SJCRH30 (cell line): ENCODE data around the gene NUBPL. TPM values are rescaled to one million over a fixed set of nuclear protein-coding genes. Genes with fewer than 3 reads are reported as not detected.
A peak's percentile ranks its signal among the peaks of the same experiment; 100 is the strongest.

Source experiments
- DNase-seq, 2 experiments: peaks; one replicate each; pipeline ENCODE4 v3.0.0-alpha.2; 2015 to 2020
- H3K27ac ChIP-seq: fragments of 250-450 bp; sonication (Bioruptor Pico); 2 replicates; pipeline ENCODE4 v1.5.1; 2020; ENCODE audit warnings: mild to moderate bottlenecking, moderate library complexity
- H3K27me3 ChIP-seq: fragments of 250-450 bp; sonication (Bioruptor Pico); 2 replicates; pipeline ENCODE4 v1.5.1; 2020; ENCODE audit warnings: mild to moderate bottlenecking, moderate library complexity
- H3K36me3 ChIP-seq: fragments of 250-450 bp; sonication (Bioruptor Pico); 2 replicates; pipeline ENCODE4 v1.5.1; 2020; ENCODE audit warnings: mild to moderate bottlenecking, moderate library complexity
- H3K4me1 ChIP-seq: fragments of 250-450 bp; sonication (Bioruptor Pico); 2 replicates; pipeline ENCODE4 v1.5.1; 2020; ENCODE audit warnings: mild to moderate bottlenecking, moderate library complexity
- H3K4me3 ChIP-seq: fragments of 250-450 bp; sonication (Bioruptor Pico); 2 replicates; pipeline ENCODE4 v1.5.1; 2020; ENCODE audit warnings: mild to moderate bottlenecking, moderate library complexity
- H3K9me3 ChIP-seq: fragments of 250-450 bp; sonication (Bioruptor Pico); replicated peaks from 2 replicates; pipeline ENCODE4 v1.5.1; 2020; ENCODE audit warnings: mild to moderate bottlenecking, moderate library complexity
- total RNA-seq: library from RNA; depleted of rRNA; stranded (reverse); fragments of >200 nt; shearing (Covaris generic); gene quantifications from 2 replicates; pipeline ENCODE4 v1.2.3, GENCODE V29; 2014

NUBPL gene
- total RNA-seq, 1 experiment from 2014 or later: 13.6 TPM

DNA sequence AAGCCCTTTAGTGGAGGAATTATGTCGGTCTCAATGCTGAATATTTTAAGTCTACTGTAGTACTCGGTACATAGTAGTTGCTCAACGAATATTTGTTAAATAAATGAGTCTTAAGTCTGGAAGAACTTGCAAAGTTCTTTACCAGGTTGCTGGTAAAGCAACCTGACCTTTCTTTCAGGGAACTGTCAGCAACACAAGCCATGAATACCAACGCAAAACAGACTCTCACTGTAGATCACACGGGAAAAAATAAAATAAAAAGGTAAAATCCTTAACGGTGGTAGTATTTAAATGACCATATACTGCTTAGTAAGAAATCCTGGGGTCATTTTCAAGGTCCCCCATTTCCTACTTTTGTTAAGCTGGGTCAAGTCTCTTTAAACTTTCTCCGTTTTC, 447 bp upstream of the NUBPL start:
- no peak for DNase-seq
- H3K27ac ChIP-seq: peak overlapping the region; percentile 77

DNA sequence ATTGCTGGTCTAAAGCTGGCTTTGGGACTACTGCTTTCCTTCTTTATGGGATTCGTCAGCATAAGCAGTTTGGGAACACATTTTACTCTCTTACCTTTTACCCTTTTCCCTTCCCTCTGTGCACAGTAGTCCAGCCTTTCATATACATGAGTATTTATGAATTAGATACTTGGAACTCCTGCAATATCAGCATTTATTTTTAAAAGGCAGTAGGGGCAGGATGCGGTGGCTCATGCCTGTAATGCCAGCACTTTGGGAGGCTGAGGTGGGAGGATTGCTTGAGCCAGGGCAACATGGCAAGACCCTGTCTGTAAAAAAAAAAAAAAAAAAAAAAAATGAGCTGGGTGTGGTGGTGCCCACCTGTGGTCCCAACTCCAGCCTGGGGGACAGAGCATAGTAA, 3.0 kb downstream of the NUBPL start:
- no peak for DNase-seq
- Histone ChIP-seq H3K27me3 (no peaks in the 10 kb centered on the region), H3K36me3 (0 out of 2 replicates have a peak, but pooled peaks cover 5% of the 10 kb centered on the region), H3K27ac (no peak overlapping the region), H3K9me3 (no peaks in the 10 kb centered on the region), H3K4me3 (no peak overlapping the region), H3K4me1 (no peaks in the 10 kb centered on the region)

More for the DNA sequence above, 447 bp upstream of the NUBPL start:
- Histone ChIP-seq H3K36me3 (no peaks in the 10 kb centered on the region), H3K27me3 (no peaks in the 10 kb centered on the region), H3K4me3 (peak overlapping the region; percentile 77), H3K4me1 (no peaks in the 10 kb centered on the region), H3K9me3 (no peaks in the 10 kb centered on the region)

DNA sequence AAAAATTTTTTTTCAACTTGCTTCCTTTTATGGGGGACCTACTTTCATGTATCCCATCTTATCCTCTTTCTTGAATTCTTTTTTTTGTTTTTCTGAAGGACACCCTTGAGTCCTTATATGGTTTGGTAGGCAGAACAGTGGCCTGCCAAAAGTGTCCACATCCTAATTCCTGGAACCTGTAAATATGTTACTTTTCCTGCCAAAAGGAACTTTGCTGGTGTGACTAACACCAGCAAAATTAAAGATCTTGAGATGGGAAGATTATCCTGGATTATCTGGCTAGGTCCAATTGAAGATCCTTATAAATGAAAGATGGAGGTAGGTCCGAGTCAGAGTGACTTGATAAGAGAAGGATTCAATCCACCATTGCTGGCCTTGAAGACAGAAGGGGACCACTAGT, 5.3 kb downstream of the NUBPL start:
- H3K27ac ChIP-seq: no peak overlapping the region
- 0 out of 2 replicates have a peak, but pooled peaks cover 5% of the 10 kb centered on the region for H3K36me3 ChIP-seq
- no peak for DNase-seq
- H3K27me3 ChIP-seq: no peaks in the 10 kb centered on the region
- H3K9me3 ChIP-seq: no peaks in the 10 kb centered on the region
- H3K4me1 ChIP-seq: no peaks in the 10 kb centered on the region
- no peak overlapping the region for H3K4me3 ChIP-seq

DNA sequence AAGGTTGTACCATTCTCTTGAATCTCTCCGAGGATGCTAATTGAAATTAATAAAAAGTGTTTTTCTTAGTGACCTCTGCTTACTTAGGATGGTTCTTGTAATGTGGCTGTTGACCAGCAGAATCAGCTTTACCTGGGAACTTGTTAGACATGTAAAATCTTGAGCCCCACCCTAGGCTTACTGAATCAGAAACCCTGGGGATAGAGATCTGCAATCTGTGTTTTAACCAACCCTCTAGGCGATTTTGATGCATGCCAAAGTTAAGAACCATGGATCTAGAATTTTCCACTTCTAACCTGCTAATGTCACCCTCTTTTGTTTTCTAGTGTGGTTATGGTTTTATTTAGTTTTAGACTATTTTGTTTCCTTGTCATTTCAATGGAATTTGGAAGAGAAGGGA, 6.5 kb downstream of the NUBPL start:
- Histone ChIP-seq H3K9me3 (no peaks in the 10 kb centered on the region), H3K27me3 (no peaks in the 10 kb centered on the region), H3K4me3 (no peak overlapping the region), H3K36me3 (0 out of 2 replicates have a peak, but pooled peaks cover 5% of the 10 kb centered on the region), H3K4me1 (no peaks in the 10 kb centered on the region), H3K27ac (no peak overlapping the region)
- no peak for DNase-seq

DNA sequence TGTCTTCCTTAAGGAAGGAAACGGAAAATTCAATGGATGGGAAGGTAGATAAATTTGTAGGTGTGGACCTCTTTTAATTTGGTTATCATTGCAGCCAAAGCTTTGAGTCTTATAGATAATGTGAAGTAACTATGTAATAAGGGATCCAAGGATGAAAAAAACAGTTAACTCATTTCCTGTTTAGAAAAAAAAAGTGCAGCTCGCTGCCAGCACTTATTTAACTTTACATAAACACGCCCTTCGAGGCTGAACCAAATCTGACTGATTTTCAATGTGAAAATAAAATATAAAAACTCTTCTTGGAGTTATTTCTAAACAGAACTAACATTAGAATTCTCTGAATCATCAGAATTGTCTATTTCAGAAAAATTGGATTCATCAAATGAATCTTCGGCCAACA, 7.0 kb downstream of the NUBPL start:
- Histone ChIP-seq H3K27me3 (no peaks in the 10 kb centered on the region), H3K36me3 (0 out of 2 replicates have a peak, but pooled peaks cover 5% of the 10 kb centered on the region), H3K4me3 (no peak overlapping the region), H3K4me1 (no peaks in the 10 kb centered on the region), H3K9me3 (no peaks in the 10 kb centered on the region), H3K27ac (no peak overlapping the region)
- DNase-seq: no peak

DNA sequence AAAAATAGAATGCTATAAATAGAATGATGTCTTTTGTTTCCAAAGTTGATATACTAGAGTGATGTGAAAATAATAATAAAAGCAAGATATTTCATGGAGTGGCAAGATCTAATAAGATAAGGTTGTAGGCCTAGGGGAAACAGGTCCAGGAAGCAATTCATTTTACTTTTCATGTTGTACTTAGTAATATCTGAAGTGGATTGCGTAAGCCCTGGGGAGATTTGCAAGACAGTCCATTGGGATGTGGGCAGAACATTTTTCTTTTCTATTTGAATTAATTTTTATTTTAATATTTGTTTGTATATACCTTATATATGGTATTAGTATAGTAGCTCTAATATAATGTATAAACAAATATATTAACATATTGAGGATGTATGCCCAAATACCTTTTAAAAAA, 7.5 kb downstream of the NUBPL start:
- Histone ChIP-seq H3K27me3 (no peaks in the 10 kb centered on the region), H3K27ac (no peak overlapping the region)

DNA sequence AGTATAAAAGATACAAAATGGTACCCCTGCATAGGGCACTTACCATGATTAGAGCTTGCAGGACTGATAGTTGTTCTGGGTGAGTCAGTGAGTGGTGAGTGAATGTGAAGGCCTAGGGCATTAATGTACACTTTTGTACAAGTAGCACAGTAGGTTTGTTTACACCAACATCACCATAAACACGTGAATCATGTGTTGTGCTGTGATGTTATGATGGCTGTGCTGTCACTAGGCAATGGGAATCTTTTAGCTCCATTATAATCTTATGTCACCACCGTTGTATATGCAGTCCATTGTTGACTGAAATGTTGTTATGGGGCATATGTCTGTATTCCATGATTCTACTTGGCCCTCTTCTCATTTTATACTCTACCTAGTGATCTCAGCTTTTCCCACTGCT, 11.8 kb downstream of the NUBPL start:
- no peaks in the 10 kb centered on the region for H3K9me3 ChIP-seq
- H3K27me3 ChIP-seq: no peaks in the 10 kb centered on the region
- DNase-seq: no peak
- H3K36me3 ChIP-seq: 0 out of 2 replicates have a peak, but pooled peaks cover 4% of the 10 kb centered on the region
- H3K4me1 ChIP-seq: no peaks in the 10 kb centered on the region
- H3K4me3 ChIP-seq: no peak overlapping the region
- H3K27ac ChIP-seq: no peak overlapping the region

More for the DNA sequence above, 7.5 kb downstream of the NUBPL start:
- Histone ChIP-seq H3K36me3 (0 out of 2 replicates have a peak, but pooled peaks cover 5% of the 10 kb centered on the region), H3K4me3 (no peak overlapping the region), H3K9me3 (no peaks in the 10 kb centered on the region), H3K4me1 (no peaks in the 10 kb centered on the region)
- DNase-seq: no peak

DNA sequence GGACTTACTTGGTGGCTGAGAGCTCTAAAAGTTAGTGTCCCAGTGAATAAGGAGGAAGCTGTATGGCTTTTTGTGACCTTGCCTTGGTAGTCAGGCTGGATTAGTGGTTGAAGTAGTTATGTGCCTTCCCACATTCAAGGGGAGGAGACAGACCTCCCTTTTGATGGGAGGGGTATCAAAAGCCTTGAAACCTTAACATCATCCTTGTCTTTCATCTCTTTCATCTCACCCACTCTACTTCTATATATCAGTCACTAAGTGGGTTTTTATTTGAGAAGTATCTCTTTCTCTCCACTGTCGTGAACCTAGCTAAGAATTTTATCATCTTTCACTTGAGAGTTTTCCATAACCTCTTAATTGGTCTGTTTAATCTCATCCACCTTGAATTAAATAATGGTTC, 15.7 kb downstream of the NUBPL start:
- no peak overlapping the region for H3K27ac ChIP-seq
- no peak for DNase-seq
- no peaks in the 10 kb centered on the region for H3K36me3 ChIP-seq
- H3K27me3 ChIP-seq: no peaks in the 10 kb centered on the region
- H3K9me3 ChIP-seq: no peaks in the 10 kb centered on the region
- H3K4me3 ChIP-seq: no peak overlapping the region
- no peaks in the 10 kb centered on the region for H3K4me1 ChIP-seq

DNA sequence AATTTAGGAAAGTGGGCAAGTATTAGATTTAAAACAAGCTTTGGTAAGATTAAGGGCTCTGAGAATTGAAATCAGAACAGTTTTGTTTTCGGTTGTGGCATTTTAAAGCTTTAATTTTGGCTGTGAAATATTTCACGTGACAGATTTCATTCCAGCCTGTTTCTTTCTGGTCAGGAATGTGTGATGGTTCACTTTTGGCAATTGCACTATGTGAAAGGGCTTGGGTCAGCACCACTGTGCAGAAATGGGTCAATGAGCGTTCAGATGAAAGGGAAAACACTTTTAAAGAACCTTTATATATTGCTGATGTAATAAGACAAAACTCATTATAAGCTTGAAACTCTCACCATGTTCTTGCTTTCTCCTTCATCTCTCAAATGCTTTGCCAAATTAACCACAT, 17.1 kb downstream of the NUBPL start:
- no peak for DNase-seq
- Histone ChIP-seq H3K4me1 (no peaks in the 10 kb centered on the region), H3K36me3 (no peaks in the 10 kb centered on the region), H3K9me3 (no peaks in the 10 kb centered on the region), H3K27ac (no peak overlapping the region), H3K27me3 (no peaks in the 10 kb centered on the region), H3K4me3 (no peak overlapping the region)

DNA sequence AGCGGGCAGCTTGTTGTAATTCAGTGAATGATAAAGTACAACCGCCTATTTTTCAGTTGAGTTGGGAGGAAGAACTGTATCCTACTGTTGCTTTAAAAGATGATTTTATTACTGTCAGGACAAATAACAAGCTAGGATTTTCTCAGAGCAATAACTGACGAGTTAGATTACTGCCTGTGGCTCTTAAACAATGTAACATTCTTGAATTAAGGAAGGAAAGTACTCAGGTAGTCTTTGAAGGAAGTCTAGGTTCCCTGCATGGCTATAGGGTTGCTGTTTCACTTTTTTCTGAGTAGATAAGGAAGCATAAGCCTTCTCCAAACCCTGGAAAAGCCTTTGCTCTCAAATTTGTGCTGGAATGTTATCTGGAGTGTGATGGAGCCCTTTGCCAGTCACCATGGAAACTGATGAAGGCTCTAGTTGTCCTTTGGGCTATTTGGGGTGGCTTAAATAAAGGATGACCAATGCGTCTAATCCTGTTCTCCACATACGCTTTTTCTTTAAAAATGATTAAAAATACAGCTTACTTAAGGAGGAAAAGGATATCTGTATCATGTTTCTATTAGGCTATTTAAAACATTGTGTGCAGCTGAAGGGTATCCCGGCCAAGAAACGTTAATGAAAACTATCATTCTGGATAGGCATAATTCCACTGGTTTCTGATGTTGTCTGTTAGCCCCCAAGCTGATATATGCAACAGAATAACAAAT, 17.7 kb downstream of the NUBPL start:
- no peak overlapping the region for H3K4me3 ChIP-seq
- no peak overlapping the region for H3K27ac ChIP-seq
- H3K36me3 ChIP-seq: no peaks in the 10 kb centered on the region
- no peak for DNase-seq
- no peaks in the 10 kb centered on the region for H3K9me3 ChIP-seq
- no peaks in the 10 kb centered on the region for H3K27me3 ChIP-seq
- no peaks in the 10 kb centered on the region for H3K4me1 ChIP-seq

DNA sequence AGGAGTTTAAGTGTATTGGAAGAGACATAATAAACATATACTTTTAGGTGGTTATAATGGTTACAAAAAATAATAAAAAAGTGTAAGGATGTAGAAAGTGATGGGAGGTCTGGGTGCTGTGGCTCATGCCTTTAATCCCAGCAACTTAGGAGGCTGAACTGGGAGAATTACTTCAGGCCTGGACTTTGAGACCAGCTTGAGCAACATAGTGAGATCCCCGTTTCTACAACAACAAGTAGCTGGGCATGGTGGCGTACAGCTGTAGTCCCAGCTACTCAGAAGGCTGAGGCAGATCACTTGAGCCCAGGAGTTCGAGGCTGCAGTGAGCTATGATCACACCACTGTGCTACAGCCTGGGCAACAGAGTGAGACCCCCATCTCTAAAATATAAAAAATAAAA, 19.0 kb downstream of the NUBPL start:
- Histone ChIP-seq H3K27me3 (no peaks in the 10 kb centered on the region), H3K4me3 (no peak overlapping the region), H3K4me1 (no peaks in the 10 kb centered on the region), H3K27ac (no peak overlapping the region), H3K36me3 (no peaks in the 10 kb centered on the region), H3K9me3 (no peaks in the 10 kb centered on the region)
- no peak for DNase-seq

DNA sequence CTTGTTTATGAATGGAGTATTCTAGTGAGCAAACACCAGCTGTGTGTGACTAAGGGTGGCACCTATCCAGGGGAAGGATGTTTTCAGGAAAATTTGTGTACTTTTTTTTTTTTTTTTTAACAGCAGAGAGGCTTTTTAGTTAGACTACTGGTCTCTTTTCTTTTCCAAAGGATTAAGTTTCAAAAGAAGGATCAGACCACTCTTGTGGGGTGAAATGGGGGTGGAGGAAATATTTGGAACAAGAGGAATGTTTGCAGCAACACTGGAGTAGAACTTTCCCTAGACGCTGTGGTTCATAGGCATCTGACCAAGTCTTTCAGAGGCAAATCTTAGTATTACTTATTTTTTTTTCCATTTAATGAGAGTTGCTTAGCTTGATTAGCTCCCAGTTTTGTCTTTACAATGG, 21.1 kb downstream of the NUBPL start:
- Histone ChIP-seq H3K36me3 (no peaks in the 10 kb centered on the region), H3K9me3 (no peaks in the 10 kb centered on the region), H3K4me3 (no peak overlapping the region), H3K4me1 (no peaks in the 10 kb centered on the region), H3K27ac (no peak overlapping the region), H3K27me3 (no peaks in the 10 kb centered on the region)
- DNase-seq: peak in 1 of 2 experiments; percentile 25

DNA sequence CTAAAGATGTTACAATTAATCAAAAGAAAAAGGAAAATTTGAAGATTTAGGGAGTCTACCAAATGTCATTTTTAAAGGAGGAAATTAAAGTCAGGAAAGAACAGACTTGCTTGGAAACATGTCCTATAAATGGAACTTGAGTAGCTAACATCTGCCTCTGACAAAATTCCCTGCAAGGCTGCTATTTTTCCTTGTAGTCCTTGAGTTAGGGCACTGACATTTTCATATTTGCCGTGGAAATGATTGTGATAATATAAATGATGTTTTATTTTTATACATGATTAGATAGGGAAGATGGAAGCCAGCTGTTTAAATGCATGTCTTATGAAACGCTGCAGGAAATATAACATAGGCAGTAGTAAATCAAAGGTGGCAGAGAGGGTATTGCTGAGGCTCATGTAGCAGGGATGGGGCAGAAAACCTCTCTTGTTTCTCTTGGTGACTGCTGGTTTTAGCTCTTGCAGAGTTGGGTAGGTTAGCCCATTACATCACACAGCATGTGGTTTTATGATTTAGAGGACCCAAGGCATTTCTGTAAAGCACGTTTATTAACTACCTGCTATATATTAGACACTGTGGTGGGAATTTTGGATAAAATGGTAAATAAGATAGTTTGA, 21.7 kb downstream of the NUBPL start:
- no peaks in the 10 kb centered on the region for H3K27me3 ChIP-seq
- no peak for DNase-seq
- H3K27ac ChIP-seq: no peak overlapping the region
- H3K36me3 ChIP-seq: no peaks in the 10 kb centered on the region
- no peaks in the 10 kb centered on the region for H3K4me1 ChIP-seq
- H3K4me3 ChIP-seq: no peak overlapping the region
- no peaks in the 10 kb centered on the region for H3K9me3 ChIP-seq

DNA sequence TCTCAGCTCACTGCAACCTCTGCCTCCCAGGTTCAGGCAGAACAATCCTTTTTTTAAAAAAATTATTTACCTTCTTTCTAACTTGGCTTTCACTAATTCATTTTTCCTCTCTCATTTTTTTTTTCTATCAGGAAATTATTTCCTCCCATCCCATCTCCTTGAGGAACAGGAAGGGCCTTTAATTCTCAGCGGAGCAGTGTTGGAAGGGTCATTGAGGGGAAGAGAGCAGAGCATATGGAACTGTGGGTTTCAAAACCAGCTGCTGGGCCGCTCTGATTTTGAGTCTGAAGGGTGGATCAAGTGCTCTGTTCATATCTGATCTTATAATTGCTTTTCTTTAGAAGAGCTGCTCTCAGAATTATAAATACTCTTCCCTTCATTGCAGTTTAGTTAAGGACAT, 29.0 kb downstream of the NUBPL start:
- Histone ChIP-seq H3K27ac (no peak overlapping the region), H3K4me3 (no peak overlapping the region), H3K27me3 (no peaks in the 10 kb centered on the region), H3K36me3 (no peaks in the 10 kb centered on the region; the same call in 1 of the 2 replicates), H3K4me1 (no peaks in the 10 kb centered on the region), H3K9me3 (no peaks in the 10 kb centered on the region)
- DNase-seq: no peak

DNA sequence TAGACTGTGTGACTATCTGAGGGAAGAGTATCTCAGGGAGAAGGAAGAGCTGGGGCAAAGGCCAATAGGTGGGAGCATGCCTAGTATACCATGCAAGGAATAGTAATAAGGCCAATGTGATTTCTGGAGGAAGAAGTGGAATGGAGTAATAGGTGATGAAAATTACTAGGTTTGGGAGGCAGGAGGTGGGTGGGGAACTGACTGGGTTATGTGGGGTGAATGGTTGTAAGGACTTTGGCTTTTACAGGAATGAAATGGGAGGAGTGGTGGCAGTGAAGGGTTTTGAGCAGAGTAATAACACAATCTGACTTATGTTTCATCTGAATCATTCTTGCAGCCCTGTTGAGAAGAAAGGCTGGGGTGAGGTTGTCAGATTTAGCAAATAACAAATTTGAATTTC, 30.9 kb downstream of the NUBPL start:
- no peak for DNase-seq
- Histone ChIP-seq H3K4me3 (no peak overlapping the region), H3K9me3 (no peaks in the 10 kb centered on the region), H3K27ac (no peak overlapping the region), H3K36me3 (no peaks in the 10 kb centered on the region; the same call in 1 of the 2 replicates), H3K4me1 (no peaks in the 10 kb centered on the region), H3K27me3 (no peaks in the 10 kb centered on the region)

DNA sequence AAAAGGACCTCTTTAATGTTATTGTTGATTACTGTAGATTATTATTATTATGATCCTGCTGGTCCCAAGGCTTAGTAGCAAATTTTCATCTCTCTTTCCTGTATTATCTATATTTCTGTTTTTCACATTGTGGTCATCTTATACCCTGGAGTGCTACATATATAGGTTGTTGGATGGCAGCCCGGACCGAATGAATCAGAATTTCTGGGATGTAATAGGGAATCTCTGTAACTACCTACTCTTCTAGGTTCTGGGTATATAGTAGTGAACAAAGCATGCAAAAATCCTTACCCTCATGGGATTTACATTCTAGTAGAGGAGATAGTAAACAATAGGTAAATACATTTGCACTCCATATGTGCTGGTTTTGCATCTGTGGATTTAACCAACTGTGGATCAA, 31.4 kb downstream of the NUBPL start:
- Histone ChIP-seq H3K4me1 (no peaks in the 10 kb centered on the region), H3K27me3 (no peaks in the 10 kb centered on the region), H3K27ac (no peak overlapping the region), H3K4me3 (no peak overlapping the region), H3K36me3 (no peaks in the 10 kb centered on the region; the same call in 1 of the 2 replicates), H3K9me3 (no peaks in the 10 kb centered on the region)
- DNase-seq: no peak
